Epithelial cell of esophagus (primary cell): ENCODE data around the gene FFAR2.

Experiments
- DNase-seq: peaks from one replicate; pipeline ENCODE4 v3.0.0; 2010; ENCODE audit warnings: low read depth
- H3K4me3 ChIP-seq: 2 replicates; pipeline ENCODE4 v1.5.1; 2011; ENCODE audit warnings: mild to moderate bottlenecking, low read length, control low read depth
- TF ChIP-seq, protein P1 (sequence below): IDR thresholded peaks from 2 replicates; pipeline ENCODE4 v1.5.1; 2011; ENCODE audit warnings: low read depth, mild to moderate bottlenecking, low read length, control low read depth, inconsistent platforms; ENCODE audit not compliant: insufficient read depth; ENCODE audit errors: missing control alignments

Gene FFAR2

GRCh38 chr19:35404879-35405622, 43.0 kb upstream of the FFAR2 start:
- H3K4me3 ChIP-seq = no peak overlapping the region
- TF ChIP-seq, protein P1, sequence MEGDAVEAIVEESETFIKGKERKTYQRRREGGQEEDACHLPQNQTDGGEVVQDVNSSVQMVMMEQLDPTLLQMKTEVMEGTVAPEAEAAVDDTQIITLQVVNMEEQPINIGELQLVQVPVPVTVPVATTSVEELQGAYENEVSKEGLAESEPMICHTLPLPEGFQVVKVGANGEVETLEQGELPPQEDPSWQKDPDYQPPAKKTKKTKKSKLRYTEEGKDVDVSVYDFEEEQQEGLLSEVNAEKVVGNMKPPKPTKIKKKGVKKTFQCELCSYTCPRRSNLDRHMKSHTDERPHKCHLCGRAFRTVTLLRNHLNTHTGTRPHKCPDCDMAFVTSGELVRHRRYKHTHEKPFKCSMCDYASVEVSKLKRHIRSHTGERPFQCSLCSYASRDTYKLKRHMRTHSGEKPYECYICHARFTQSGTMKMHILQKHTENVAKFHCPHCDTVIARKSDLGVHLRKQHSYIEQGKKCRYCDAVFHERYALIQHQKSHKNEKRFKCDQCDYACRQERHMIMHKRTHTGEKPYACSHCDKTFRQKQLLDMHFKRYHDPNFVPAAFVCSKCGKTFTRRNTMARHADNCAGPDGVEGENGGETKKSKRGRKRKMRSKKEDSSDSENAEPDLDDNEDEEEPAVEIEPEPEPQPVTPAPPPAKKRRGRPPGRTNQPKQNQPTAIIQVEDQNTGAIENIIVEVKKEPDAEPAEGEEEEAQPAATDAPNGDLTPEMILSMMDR = no peak
- peak; percentile 91 for DNase-seq

DNA sequence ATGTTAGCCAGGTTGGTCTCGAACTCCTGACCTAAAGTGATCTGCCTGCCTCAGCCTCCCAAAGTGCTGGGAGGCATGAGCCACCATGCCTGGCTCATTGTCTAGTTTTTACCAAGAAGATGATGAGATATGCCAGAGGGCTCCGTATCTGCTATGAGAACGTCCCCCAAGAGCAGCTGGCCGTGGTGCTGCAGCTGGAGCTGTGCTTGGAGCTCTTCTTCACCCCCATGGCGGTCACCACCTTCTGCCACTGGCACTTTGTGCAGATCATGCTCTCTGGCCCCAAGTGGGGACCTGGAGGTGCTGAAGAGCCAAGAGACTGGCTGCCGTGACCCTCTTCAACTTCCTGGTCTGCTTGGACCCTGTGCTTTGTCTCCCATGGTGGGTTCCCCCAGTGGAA, 40.4 kb upstream of the FFAR2 start:
- no peak overlapping the region for H3K4me3 ChIP-seq
- TF ChIP-seq, protein P1 = no peak
- no peak for DNase-seq

DNA sequence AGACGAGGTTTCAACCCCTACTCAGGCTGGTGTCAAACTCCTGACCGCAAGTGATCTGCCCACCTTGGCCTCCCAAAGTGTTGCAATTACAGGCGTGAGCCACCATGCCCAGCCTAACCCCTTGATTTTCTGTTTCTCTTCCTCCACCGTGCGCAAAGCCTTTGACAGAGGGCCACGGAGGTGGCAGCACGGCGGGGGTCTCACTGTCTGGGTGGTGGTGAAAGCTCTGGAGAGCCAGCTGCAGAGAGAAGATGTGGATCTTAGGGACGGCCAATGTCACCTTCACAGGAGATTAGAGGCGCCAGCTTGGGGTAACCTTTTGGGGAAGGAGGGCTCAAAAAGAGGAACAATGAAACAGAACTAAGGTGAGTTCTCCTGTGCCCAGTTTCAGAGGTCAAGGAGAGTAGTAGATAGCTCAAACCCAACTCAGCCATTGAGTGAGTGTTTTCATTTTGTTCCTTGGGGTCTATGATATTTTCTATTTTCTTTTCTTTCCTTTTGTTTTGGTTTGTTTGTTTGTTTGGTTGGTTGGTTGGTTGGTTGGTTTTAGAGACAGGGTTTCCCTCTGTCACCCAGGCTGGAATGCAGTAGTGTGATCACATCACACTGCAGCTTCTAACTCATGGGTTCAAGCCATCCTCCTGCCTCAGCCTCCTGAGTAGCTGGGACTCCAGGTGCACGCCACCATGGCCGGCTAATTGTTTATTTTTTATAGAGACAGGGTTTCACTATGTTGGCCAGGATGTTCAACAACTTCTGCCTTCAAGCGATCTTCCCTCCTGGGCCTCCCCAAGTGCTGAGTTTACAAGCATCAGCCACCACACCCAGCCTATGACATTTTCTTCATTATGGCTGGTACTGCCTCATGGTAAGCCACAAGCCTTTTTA, 39.5 kb upstream of the FFAR2 start:
- TF ChIP-seq, protein P1 = no peak

GRCh38 chr19:35409191-35409590, 38.9 kb upstream of the FFAR2 start:
- TF ChIP-seq, protein P1 = no peak
- no peak overlapping the region for H3K4me3 ChIP-seq
- no peak for DNase-seq

More for the DNA sequence above, 39.5 kb upstream of the FFAR2 start:
- no peak for DNase-seq
- H3K4me3 ChIP-seq = no peak overlapping the region

DNA sequence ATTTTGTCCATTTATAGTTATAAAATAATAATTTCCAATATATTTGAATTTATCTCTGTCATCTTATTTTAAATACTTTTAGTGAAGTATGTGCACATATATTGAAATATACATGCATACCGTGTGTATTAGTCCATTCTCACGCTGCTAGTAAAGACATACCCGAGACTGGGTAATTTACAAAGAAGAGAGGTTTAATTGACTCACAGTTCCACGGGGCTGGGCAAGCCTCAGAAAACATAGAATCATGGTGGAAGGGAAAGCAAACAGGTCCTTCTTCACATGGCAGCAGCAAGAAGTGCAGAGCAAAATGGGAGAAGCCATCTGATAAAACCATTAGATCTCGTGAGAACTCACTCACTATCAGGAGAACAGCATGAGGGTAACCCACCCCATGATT, 37.6 kb upstream of the FFAR2 start:
- DNase-seq = no peak
- no peak overlapping the region for H3K4me3 ChIP-seq
- TF ChIP-seq, protein P1 = no peak

- no peak for DNase-seq
- no peak overlapping the region for H3K4me3 ChIP-seq
- TF ChIP-seq, protein P1 = no peak
Measured at GRCh38 chr19:35414442-35414841, 33.6 kb upstream of the FFAR2 start.
